SK-N-MC (cell line): ENCODE measurements around the gene PCDH1.

ENCODE experiments used
- EZH2 ChIP-seq: fragments of 200-600 bp; sonication (generic); IDR thresholded peaks from one replicate; pipeline ENCODE4 v1.6.1; 2017; ENCODE audit warnings: antibody characterized with exemption
- FOXP2 ChIP-seq: optimal IDR thresholded peaks from 2 replicates; pipeline ENCODE3; 2011; ENCODE audit warnings: mild to moderate bottlenecking, moderate library complexity; ENCODE audit not compliant: insufficient read depth; ENCODE audit errors: extremely low read length, control extremely low read depth
- POLR2AphosphoS5 ChIP-seq: IDR thresholded peaks from 2 replicates; pipeline ENCODE4 v1.6.1; 2012; ENCODE audit warnings: mild to moderate bottlenecking, low read depth, low read length, borderline replicate concordance

DNA sequence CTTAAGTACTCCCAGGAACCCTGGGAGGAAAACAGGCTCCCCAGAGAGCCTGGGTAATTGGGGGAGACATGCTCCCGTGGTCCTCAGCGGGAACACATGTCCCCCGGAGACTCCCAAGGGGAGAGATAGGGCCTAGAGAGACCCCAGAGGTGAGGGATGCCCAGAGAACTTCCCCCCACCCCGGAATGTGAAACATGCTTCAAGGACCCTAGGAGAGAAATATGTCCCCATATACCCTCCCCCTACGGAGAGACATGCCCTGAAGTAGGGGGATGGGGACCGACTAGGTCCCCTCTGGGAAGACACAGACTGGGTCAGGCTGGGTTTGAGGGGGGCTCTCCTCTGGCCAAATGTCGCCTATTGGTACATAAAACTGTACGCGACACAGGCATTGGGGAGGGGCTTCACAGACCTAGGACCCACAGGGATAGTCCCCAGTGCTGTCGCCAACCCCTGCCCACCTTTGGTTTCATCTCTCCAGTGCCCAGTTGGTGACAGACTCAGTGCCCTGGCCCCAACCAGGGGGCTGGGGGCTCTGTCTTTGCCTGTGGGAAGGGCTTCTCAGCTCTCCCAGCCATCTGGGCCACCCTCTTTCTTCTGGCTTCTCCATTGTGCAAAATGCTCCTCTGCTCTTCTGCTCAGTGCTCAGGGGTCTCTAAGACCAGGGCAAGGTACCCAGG is 26.9 kb downstream of the PCDH1 start:
- TF ChIP-seq EZH2 (no peak), POLR2AphosphoS5 (no peak), FOXP2 (no peak)
